Spleen (tissue), 7 donors: ENCODE results near the gene CT45A1.
"Not testable (repeated sequence)": the region's sequence is repeated elsewhere in the genome, so short reads cannot be mapped to it uniquely, and the experiment has no call there.

ENCODE experiments used
- POLR2A ChIP-seq, 3 donors: fragments of 450-650 bp; IDR thresholded peaks; one replicate each; pipeline ENCODE4 v1.5.1; 2017; ENCODE audit warnings: antibody characterized with exemption in 3 of 3, mild to moderate bottlenecking in 1 of 3
- TF ChIP-seq, protein P1 (sequence below), 11 experiments: fragments of 200-600 bp in 7 of 11; fragments of 450-650 bp in 4 of 11; sonication (generic) in 4 of 11; IDR thresholded peaks in 8 of 11; conservative IDR thresholded peaks in 3 of 11; 1 replicate in 7 of 11; 2 replicates in 4 of 11; pipeline versions ENCODE4 v1.4.0 to v1.8.0; 2016 to 2021; ENCODE audit warnings: antibody characterized with exemption in 11 of 11, inconsistent platforms in 4 of 11, mild to moderate bottlenecking in 1 of 11
- donor health status: DM: no; HTN: no; CAD: no; lungs with moderate emphysema.
- donor health status: DM: no; HTN: no; CAD: no.
- donor health status: DM: no; HTN: no; CAD: no.

DNA sequence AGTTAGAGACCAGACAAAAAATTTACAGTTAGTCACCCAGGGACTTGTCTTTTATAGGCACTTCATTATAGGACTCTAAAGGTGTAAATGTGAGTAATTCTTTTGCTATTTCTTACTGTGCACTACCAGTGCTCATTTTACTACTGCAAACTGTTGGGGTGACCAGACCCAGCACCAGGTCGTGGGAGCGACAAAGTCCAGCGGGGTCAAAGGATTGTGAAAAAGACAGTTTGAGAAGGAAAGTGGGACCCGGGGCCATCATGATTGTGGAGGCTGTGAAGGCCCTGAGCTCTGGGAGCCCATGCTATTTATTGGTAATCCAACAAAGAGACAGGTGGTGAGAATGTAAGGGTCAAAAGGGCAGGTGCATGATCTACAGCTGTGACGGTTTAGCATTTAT, 21.2 kb downstream of the CT45A1 start:
- not testable (repeated sequence) for TF ChIP-seq POLR2A (IDR thresholded peaks at IDR 0.05)
- TF ChIP-seq, protein P1, sequence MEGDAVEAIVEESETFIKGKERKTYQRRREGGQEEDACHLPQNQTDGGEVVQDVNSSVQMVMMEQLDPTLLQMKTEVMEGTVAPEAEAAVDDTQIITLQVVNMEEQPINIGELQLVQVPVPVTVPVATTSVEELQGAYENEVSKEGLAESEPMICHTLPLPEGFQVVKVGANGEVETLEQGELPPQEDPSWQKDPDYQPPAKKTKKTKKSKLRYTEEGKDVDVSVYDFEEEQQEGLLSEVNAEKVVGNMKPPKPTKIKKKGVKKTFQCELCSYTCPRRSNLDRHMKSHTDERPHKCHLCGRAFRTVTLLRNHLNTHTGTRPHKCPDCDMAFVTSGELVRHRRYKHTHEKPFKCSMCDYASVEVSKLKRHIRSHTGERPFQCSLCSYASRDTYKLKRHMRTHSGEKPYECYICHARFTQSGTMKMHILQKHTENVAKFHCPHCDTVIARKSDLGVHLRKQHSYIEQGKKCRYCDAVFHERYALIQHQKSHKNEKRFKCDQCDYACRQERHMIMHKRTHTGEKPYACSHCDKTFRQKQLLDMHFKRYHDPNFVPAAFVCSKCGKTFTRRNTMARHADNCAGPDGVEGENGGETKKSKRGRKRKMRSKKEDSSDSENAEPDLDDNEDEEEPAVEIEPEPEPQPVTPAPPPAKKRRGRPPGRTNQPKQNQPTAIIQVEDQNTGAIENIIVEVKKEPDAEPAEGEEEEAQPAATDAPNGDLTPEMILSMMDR (IDR thresholded peaks at IDR 0.05 in 8 of 11, conservative IDR thresholded peaks at IDR 0.05 in 3 of 11) = not testable (repeated sequence)
